ENCODE results near the gene ALOXE3.

Gene ALOXE3

GRCh38 chr17:8072729-8073461 lies 45.4 kb downstream of the ALOXE3 start:
- peak overlapping the region; percentile 75 for H3K27ac Mint-ChIP-seq (ENCODE audit: low read depth)
- ATAC-seq (replicated peaks; ENCODE audit: extremely low read depth, poor library complexity, severe bottlenecking) (peak; percentile 42), DNase-seq (ENCODE audit: low spot score in 2 of 2) (no peak)
- peaks cover 66% of the 10 kb centered on the region for H3K27me3 Mint-ChIP-seq
- peaks cover 24% of the 10 kb centered on the region for H3K4me1 Mint-ChIP-seq
- peak overlapping the region; percentile 67 for H3K4me3 Mint-ChIP-seq
- no peaks in the 10 kb centered on the region for H3K36me3 Mint-ChIP-seq (ENCODE audit: insufficient read depth)
- H3K9me3 Mint-ChIP-seq = no peaks in the 10 kb centered on the region

DNA sequence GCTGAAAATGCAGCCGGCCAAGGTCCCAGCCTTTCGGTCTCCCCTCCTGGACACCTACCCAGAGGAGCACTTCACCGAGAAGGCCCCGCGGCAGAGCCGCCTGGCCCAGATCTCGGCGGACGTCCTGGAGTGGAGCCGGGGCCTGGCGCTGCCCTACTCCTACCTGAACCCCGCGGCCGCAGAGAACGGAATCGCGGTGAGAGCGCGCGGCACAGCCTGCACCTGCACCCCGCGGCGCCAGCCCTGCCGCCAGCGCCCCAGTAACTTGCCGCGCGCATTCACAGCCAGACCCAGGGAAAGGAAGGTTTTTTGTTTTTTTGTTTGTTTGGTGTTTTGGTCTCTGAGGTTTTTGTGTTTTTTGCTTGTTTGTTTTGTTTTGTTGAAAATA lies 46.0 kb downstream of the ALOXE3 start:
- no peak for ATAC-seq (replicated peaks; ENCODE audit: extremely low read depth, poor library complexity, severe bottlenecking)
- DNase-seq (ENCODE audit: low spot score in 2 of 2) = no peak
- Mint-ChIP-seq H3K27me3 (peaks cover 66% of the 10 kb centered on the region), H3K9me3 (no peaks in the 10 kb centered on the region), H3K36me3 (ENCODE audit: insufficient read depth) (no peaks in the 10 kb centered on the region), H3K4me1 (peaks cover 24% of the 10 kb centered on the region), H3K4me3 (peak overlapping the region; percentile 67), H3K27ac (ENCODE audit: low read depth) (peak overlapping the region; percentile 41)

- H3K4me1 Mint-ChIP-seq = peaks cover 24% of the 10 kb centered on the region
- no peak overlapping the region for H3K4me3 Mint-ChIP-seq
- peaks cover 65% of the 10 kb centered on the region for H3K27me3 Mint-ChIP-seq
- no peaks in the 10 kb centered on the region for H3K9me3 Mint-ChIP-seq
- no peak overlapping the region for H3K27ac Mint-ChIP-seq (ENCODE audit: low read depth)
- ATAC-seq (replicated peaks; ENCODE audit: extremely low read depth, poor library complexity, severe bottlenecking) (no peak), DNase-seq (ENCODE audit: low spot score in 2 of 2) (no peak)
- no peaks in the 10 kb centered on the region for H3K36me3 Mint-ChIP-seq (ENCODE audit: insufficient read depth)
These were observed 46.8 kb downstream of the ALOXE3 start for GRCh38 chr17:8071496-8071895.

- H3K27me3 Mint-ChIP-seq = peaks cover 46% of the 10 kb centered on the region
- no peak for DNase-seq (ENCODE audit: low spot score in 2 of 2)
- peaks cover 23% of the 10 kb centered on the region for H3K4me1 Mint-ChIP-seq
- no peak for ATAC-seq (replicated peaks; ENCODE audit: extremely low read depth, poor library complexity, severe bottlenecking)
- H3K9me3 Mint-ChIP-seq = no peaks in the 10 kb centered on the region
- no peak overlapping the region for H3K4me3 Mint-ChIP-seq
- no peaks in the 10 kb centered on the region for H3K36me3 Mint-ChIP-seq (ENCODE audit: insufficient read depth)
- H3K27ac Mint-ChIP-seq (ENCODE audit: low read depth) = no peak overlapping the region
These were observed 48.8 kb downstream of the ALOXE3 start for GRCh38 chr17:8069587-8069860.

DNA sequence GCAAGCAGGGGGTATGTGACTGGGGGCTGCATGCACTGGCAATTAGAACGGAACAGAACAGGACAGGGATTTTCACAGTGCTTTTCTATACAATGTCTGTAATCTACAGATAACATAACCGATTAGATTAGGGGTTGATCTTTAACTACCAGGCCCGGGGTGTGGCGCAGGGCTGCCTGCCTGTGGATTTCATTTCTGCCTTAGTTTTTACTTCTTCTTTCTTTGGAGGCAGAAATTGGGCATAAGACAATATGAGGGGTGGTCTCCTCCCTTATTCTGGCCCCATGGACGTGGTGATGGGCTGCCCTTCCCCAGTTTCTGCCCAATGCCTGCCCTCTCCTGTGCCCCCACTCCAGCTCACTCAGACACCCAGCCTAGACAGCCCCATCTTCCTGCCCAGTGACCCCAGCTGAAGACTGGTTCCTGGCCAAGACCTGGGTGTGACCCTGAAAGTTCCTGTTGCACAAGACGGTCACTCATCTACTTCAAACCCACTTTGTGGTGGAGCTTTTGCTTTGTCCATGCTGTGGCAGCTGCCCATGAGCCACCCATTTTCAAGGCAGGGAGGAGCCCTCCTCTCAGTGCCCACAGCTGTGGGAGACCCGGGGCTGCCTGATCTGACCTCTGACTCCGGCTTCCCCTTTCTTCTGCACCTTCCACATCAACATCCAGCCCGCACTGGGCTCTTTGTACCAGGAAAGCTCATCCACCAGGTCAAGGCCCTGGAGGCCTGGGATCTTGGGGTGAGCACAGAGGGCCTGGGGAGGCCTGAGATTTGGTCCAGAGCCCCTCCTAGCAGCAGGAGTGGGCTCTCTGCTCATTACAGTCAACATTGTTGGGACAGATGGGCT lies 49.4 kb downstream of the ALOXE3 start:
- Mint-ChIP-seq H3K36me3 (ENCODE audit: insufficient read depth) (no peaks in the 10 kb centered on the region), H3K4me3 (no peak overlapping the region), H3K27ac (ENCODE audit: low read depth) (no peak overlapping the region), H3K4me1 (peaks cover 17% of the 10 kb centered on the region), H3K9me3 (no peaks in the 10 kb centered on the region), H3K27me3 (peaks cover 40% of the 10 kb centered on the region)
- DNase-seq (ENCODE audit: low spot score in 2 of 2) (no peak), ATAC-seq (replicated peaks; ENCODE audit: extremely low read depth, poor library complexity, severe bottlenecking) (no peak)

- H3K4me1 Mint-ChIP-seq = peaks cover 12% of the 10 kb centered on the region
- ATAC-seq (replicated peaks; ENCODE audit: extremely low read depth, poor library complexity, severe bottlenecking) (no peak), DNase-seq (ENCODE audit: low spot score in 2 of 2) (no peak)
- no peaks in the 10 kb centered on the region for H3K9me3 Mint-ChIP-seq
- H3K36me3 Mint-ChIP-seq (ENCODE audit: insufficient read depth) = no peaks in the 10 kb centered on the region
- peaks cover 37% of the 10 kb centered on the region for H3K27me3 Mint-ChIP-seq
- no peak overlapping the region for H3K4me3 Mint-ChIP-seq
- no peak overlapping the region for H3K27ac Mint-ChIP-seq (ENCODE audit: low read depth)
These were observed 50.5 kb downstream of the ALOXE3 start for GRCh38 chr17:8067806-8068205.

- DNase-seq (ENCODE audit: low spot score in 2 of 2) = no peak
- ATAC-seq (replicated peaks; ENCODE audit: extremely low read depth, poor library complexity, severe bottlenecking) = no peak
- no peak overlapping the region for H3K27ac Mint-ChIP-seq (ENCODE audit: low read depth)
These were observed 51.2 kb downstream of the ALOXE3 start for GRCh38 chr17:8066841-8067775.

DNA sequence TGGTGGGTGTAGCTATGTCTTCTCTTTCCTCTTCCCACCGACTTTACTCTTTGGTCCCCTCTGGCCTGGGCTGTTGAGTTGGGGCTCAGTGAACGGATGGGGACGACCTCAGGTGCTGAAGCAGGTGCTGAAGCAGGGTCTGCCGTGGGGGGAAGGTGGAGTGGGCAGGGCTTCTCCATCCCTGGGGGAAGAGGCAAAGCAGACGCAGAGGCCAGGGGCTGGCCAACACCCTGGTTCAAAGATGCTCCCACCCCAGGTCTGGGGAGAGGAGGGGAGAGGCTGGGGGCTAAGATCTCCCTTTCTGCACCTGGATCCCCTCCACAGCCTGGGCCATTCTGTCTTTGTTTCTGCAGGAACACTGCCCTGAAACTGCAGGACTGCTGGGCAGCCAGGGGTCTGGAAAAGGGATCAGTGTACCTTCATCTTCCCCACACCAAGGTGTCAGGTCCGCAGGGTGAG lies 53.7 kb downstream of the ALOXE3 start:
- DNase-seq (ENCODE audit: low spot score in 2 of 2) = no peak
- no peak for ATAC-seq (replicated peaks; ENCODE audit: extremely low read depth, poor library complexity, severe bottlenecking)
- peaks cover 1% of the 10 kb centered on the region for H3K36me3 Mint-ChIP-seq (ENCODE audit: insufficient read depth)
- peaks cover 6% of the 10 kb centered on the region for H3K4me1 Mint-ChIP-seq
- no peaks in the 10 kb centered on the region for H3K9me3 Mint-ChIP-seq
- peaks cover 41% of the 10 kb centered on the region for H3K27me3 Mint-ChIP-seq
- H3K4me3 Mint-ChIP-seq = no peak overlapping the region
- no peak overlapping the region for H3K27ac Mint-ChIP-seq (ENCODE audit: low read depth)

More at GRCh38 chr17:8066841-8067775, 51.2 kb downstream of the ALOXE3 start:
- Mint-ChIP-seq H3K36me3 (ENCODE audit: insufficient read depth) (no peaks in the 10 kb centered on the region), H3K4me1 (peaks cover 6% of the 10 kb centered on the region), H3K4me3 (no peak overlapping the region), H3K9me3 (no peaks in the 10 kb centered on the region), H3K27me3 (peaks cover 37% of the 10 kb centered on the region)

- peaks cover 1% of the 10 kb centered on the region for H3K36me3 Mint-ChIP-seq (ENCODE audit: insufficient read depth)
- H3K9me3 Mint-ChIP-seq = no peaks in the 10 kb centered on the region
- no peak overlapping the region for H3K27ac Mint-ChIP-seq (ENCODE audit: low read depth)
- H3K27me3 Mint-ChIP-seq = peaks cover 47% of the 10 kb centered on the region
- ATAC-seq (replicated peaks; ENCODE audit: extremely low read depth, poor library complexity, severe bottlenecking) (no peak), DNase-seq (ENCODE audit: low spot score in 2 of 2) (no peak)
- no peak overlapping the region for H3K4me3 Mint-ChIP-seq
- H3K4me1 Mint-ChIP-seq = peaks cover 6% of the 10 kb centered on the region
These were observed 54.4 kb downstream of the ALOXE3 start for GRCh38 chr17:8063761-8064534.

- Mint-ChIP-seq H3K9me3 (no peaks in the 10 kb centered on the region), H3K4me1 (peaks cover 6% of the 10 kb centered on the region), H3K4me3 (no peak overlapping the region), H3K27me3 (peaks cover 53% of the 10 kb centered on the region), H3K36me3 (ENCODE audit: insufficient read depth) (peaks cover 1% of the 10 kb centered on the region), H3K27ac (ENCODE audit: low read depth) (no peak overlapping the region)
- DNase-seq (ENCODE audit: low spot score in 2 of 2) = no peak
- ATAC-seq (replicated peaks; ENCODE audit: extremely low read depth, poor library complexity, severe bottlenecking) = no peak
These were observed 55.4 kb downstream of the ALOXE3 start for GRCh38 chr17:8062807-8063483.

GRCh38 chr17:8062435-8062806 lies 55.9 kb downstream of the ALOXE3 start:
- H3K27me3 Mint-ChIP-seq = peaks cover 53% of the 10 kb centered on the region
- no peak for DNase-seq (ENCODE audit: low spot score in 2 of 2)
- peaks cover 1% of the 10 kb centered on the region for H3K36me3 Mint-ChIP-seq (ENCODE audit: insufficient read depth)
- H3K27ac Mint-ChIP-seq (ENCODE audit: low read depth) = no peak overlapping the region
- ATAC-seq (replicated peaks; ENCODE audit: extremely low read depth, poor library complexity, severe bottlenecking) = no peak
- no peak overlapping the region for H3K4me3 Mint-ChIP-seq
- H3K4me1 Mint-ChIP-seq = peaks cover 6% of the 10 kb centered on the region
- H3K9me3 Mint-ChIP-seq = no peaks in the 10 kb centered on the region

All from central memory CD8-positive, alpha-beta T cell (primary cell).